ENCODE results near the gene TNIK.

Gene TNIK

GRCh38 chr3:171256445-171257250 lies 203.6 kb downstream of the TNIK start:
- H3K4me3 ChIP-seq (ENCODE audit: low read depth, low read length), result no peak overlapping the region
- no peak for DNase-seq (ENCODE audit: low read depth)

GRCh38 chr3:171255236-171255806 lies 204.9 kb downstream of the TNIK start:
- no peak for TF ChIP-seq CTCF (conservative IDR thresholded peaks at IDR 0.05; ENCODE audit: low read depth, low read length)
- no peak for DNase-seq (ENCODE audit: low read depth)
- no peak overlapping the region for H3K4me3 ChIP-seq (ENCODE audit: low read depth, low read length)

More at GRCh38 chr3:171256445-171257250, 203.6 kb downstream of the TNIK start:
- no peak for TF ChIP-seq CTCF (conservative IDR thresholded peaks at IDR 0.05; ENCODE audit: low read depth, low read length)

GRCh38 chr3:171254315-171254714 lies 205.9 kb downstream of the TNIK start:
- DNase-seq (ENCODE audit: low read depth), result no peak
- H3K4me3 ChIP-seq (ENCODE audit: low read depth, low read length), result no peak overlapping the region
- no peak for TF ChIP-seq CTCF (conservative IDR thresholded peaks at IDR 0.05; ENCODE audit: low read depth, low read length)

GRCh38 chr3:171251835-171252234 lies 208.4 kb downstream of the TNIK start:
- no peak for TF ChIP-seq CTCF (conservative IDR thresholded peaks at IDR 0.05; ENCODE audit: low read depth, low read length)
- peak; percentile 44 for DNase-seq (ENCODE audit: low read depth)
- H3K4me3 ChIP-seq (ENCODE audit: low read depth, low read length), result no peak overlapping the region

GRCh38 chr3:171250444-171250843 lies 209.8 kb downstream of the TNIK start:
- H3K4me3 ChIP-seq (ENCODE audit: low read depth, low read length), result no peak overlapping the region
- no peak for DNase-seq (ENCODE audit: low read depth)

GRCh38 chr3:171249245-171249644 lies 211.0 kb downstream of the TNIK start:
- no peak for TF ChIP-seq CTCF (conservative IDR thresholded peaks at IDR 0.05; ENCODE audit: low read depth, low read length)
- DNase-seq (ENCODE audit: low read depth), result no peak
- H3K4me3 ChIP-seq (ENCODE audit: low read depth, low read length), result no peak overlapping the region

More at GRCh38 chr3:171250444-171250843, 209.8 kb downstream of the TNIK start:
- TF ChIP-seq CTCF (conservative IDR thresholded peaks at IDR 0.05; ENCODE audit: low read depth, low read length), result no peak

Data from choroid plexus epithelial cell (primary cell).